Erythroblast (primary cell): ENCODE results near the gene TP63.

Experiments
- GATA1 ChIP-seq: IDR thresholded peaks from 2 replicates; pipeline ENCODE4 v1.6.1; 2011; ENCODE audit warnings: low read depth, mild to moderate bottlenecking, control low read depth, low read length, moderate library complexity
- POLR2A ChIP-seq: IDR thresholded peaks from 2 replicates; pipeline ENCODE4 v1.6.1; 2011; ENCODE audit warnings: mild to moderate bottlenecking, low read length

DNA sequence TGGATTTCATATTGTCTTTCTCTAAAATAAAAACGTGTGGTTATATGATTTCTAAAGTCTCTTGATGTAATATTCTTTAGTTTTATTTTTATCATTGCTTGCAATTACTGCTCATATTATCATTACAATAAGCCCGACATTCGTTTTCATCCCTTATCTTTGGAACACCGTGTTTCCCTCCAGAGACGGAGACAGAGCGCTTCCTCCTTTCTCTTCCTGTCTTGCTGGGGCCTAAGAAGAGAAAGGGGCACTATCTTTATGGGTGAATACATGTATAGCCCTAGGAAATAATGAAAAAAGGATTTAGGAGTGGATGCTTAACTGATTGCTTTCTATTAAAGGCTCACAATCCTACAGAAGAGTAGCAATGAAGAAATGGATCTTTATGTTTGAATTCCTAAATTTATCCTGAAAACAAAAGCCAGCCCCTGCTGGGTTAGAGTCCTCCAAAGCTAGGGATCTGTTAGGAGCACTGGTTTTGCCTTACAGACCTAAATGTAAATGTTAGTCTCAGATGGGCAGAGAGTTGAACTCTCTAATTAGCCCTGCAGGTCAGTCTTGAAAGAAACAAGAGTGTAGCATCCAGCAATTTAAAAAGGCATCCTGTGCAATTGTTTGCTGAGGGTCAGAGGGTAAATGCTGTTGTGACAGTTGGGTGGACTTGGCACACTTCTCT lies 145.1 kb downstream of the TP63 start:
- no peak for TF ChIP-seq POLR2A
- no peak for TF ChIP-seq GATA1
